ENCODE measurements around the gene CHPF2.

CHPF2 gene

DNA sequence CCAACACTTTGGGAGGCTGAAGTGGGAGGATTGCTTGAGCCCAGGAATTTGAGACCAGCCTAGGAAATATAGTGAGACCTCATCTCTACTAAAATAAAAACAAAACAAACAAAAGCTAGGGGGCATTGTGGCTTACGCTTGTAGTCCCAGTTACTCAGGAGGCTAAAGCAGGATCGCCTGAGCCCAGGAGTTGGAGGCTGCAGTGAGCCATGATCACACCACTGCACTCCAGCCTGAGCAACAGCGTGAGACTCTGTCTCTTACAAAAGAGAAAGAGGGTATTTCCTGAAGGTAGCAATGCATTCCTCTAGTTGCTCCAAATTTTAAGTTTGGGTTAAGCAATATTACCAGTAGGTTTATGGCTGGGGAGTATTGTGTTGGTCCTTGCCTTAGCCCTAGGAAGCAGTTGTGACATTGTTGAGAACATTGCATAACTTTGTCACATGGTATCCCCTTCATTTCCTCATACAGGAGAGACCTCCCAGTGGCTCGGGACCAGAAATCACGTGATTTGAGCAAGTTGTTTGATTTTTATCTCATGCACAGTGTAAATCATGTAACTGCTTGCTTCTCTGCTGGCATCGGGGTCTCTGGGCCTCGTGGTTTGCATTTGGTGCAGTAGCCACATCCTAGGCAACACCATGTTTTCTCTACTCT lies 39.5 kb downstream of the CHPF2 start:
- no peak for DNase-seq

DNA sequence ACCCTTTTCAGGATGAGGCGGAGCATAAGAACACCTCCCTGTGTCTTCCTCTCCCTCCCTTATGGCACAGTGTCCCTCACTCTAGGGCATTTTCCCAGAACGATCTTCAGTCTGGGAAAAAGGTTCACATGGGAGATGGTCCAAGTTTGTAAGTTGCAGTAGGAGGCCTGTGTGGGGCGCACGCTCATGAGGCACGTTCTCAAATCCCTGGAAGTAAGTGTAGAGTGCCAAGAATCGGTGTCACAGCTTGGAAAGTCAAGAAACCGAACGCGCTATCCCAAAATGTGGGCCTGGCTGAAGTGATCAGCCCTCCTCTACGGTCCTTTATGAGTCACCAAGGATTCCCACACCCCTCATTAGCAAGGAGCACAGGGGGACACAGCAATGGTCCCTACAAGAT lies 40.1 kb downstream of the CHPF2 start:
- no peak for DNase-seq

DNA sequence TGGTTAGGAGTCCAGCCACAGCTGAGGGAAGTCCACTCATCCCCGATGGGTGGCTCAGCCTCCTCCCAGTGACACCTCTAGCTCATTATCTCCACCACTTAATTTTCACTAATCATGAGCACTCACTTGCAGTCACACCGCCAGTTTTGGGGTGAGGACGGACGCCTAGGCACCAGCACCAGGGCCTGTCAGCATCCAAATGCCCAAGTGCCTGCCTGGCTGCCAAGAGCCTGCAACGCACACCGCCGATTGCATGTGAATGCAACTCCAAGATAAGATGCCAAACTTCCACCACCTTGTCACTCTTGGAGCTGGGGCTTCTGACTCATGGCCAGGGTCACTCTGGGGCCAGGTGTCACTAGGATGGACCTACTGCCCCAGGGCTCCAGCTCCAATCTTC lies 40.6 kb downstream of the CHPF2 start:
- no peak for DNase-seq

DNA sequence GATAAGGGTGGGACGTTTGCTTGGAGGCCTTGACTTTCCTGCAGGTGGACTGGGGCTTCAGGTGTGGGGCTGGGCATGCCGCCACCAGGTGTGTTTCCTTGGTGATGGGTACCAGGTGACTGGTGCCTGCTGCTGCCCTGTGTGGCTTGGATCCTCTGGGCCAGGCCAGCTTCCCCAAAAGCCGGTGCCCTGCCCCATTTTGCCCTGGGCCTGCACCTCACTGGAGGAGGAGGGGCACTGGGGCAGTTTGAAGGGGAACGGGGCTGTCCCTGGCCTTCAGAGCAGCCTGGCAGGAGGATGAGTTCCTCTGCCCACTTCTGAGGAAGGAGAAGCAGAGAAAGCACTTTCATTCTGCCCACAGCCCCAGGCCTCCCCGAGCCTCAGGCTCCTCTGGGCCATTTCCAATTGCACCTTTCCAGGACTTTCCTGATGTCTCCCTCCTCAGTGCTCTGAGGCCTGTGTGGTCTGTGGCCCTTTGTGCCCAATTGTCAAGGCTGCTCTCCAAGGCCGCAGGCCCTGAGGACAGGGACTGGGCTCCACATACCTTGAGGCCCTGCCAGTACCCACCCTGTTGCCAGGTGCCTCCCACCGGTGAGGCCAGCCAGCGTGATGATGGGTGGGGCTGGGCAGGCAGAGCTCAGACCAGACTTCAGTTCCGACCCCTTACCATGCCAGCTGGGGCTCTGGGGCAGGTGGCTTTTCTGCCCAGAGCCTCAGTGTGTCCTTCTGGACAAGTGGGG lies 41.5 kb downstream of the CHPF2 start:
- DNase-seq, result no peak

DNA sequence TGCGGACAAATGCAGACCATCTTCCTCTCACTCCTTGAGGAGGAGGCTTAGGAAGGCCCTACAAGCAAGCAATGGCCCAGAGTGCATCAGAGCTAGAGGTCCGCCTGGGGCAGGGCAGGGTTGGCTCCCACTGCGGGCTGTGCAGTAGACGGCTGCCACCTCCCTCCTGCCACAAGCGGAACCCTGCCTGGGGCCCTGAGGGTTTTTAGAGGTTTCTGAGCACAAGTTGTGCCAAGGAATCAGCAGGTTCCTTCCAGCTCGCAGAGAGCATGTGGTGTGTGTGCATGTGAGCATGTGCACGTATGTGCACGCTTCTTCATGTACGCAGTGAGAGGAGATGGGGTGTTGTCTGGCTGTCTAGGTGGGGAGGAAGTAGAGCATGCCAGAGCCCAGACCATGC lies 42.1 kb downstream of the CHPF2 start:
- DNase-seq, result no peak

DNA sequence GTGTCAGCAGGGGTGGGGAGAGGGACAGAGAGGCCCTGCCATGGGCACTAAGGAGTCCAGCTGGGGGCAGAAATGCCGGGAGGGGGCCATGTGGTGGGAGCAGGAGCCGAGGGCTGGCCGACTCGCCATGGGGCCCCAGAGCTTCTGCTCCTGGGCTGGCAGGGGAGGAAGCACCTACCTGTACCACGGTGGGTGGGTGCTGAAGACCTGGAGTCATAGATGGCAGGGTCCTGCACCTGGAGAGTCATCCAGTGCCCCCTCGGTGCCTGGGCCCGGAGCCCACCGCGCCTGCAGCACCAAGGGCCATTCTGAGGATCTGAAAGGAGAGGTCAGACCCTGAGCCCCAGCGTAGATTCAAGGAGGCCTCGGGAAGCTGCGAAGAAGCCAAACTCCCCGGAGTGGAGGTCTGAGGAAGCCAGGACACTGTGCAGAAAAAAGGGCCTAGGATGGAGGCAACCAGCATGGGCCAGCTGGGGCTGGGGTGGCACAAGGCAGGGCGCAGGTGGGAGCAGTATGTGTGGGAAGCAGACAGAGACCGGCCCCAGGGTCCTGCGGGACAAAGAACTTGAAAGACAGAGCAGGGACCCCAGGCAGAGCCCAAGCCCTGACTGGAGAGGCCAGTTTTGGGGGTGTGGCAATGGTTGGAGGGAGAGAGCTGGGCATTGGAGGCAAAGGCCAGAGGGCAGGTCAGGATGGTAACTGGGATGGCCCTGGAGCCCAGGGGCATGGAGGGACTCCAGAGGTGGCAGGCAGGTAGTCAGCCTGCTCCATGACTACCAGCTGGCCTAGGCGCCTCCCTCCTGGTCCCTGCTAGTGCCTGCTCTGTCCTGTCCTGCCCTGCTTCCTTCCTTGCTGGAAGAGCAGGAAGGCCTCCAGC lies 42.9 kb downstream of the CHPF2 start:
- DNase-seq, result no peak

DNA sequence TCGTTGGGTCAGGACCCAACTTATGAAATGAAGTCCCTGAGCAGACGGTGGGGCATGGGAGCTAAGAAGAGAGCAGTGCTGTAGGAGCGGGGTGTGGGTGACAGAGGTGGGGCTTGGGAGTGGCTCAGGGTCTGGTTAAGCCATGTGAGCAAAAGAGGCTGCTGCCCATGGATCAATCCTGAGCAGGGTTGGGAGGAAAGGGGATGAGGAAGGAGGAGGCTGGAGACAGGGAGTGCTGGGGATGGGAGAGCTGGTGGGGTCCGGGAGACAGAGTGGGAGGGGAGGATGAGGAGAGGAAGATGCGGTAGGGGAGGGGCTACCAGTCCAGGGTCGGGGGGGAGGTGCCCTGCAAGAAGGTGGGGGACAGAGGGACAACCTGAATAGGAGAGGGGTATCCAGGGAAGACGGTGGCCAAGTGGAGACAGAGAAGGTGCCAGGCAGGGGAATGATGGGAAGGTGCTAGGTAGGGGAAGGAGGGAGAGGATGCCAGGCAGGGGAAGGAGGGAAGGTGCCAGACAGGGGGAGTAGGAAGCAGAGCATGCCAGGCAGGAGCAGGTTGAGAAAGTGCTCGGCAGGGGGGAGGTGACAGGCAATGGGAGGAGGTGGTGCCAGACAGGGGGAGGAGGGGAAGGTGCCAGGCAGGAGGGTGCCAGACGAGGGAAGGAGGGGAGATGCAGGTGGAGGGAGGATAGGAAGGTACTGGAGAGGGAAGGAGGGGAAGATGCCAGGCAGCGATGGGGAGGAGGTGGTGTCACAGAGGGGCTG lies 43.7 kb downstream of the CHPF2 start:
- no peak for DNase-seq

DNA sequence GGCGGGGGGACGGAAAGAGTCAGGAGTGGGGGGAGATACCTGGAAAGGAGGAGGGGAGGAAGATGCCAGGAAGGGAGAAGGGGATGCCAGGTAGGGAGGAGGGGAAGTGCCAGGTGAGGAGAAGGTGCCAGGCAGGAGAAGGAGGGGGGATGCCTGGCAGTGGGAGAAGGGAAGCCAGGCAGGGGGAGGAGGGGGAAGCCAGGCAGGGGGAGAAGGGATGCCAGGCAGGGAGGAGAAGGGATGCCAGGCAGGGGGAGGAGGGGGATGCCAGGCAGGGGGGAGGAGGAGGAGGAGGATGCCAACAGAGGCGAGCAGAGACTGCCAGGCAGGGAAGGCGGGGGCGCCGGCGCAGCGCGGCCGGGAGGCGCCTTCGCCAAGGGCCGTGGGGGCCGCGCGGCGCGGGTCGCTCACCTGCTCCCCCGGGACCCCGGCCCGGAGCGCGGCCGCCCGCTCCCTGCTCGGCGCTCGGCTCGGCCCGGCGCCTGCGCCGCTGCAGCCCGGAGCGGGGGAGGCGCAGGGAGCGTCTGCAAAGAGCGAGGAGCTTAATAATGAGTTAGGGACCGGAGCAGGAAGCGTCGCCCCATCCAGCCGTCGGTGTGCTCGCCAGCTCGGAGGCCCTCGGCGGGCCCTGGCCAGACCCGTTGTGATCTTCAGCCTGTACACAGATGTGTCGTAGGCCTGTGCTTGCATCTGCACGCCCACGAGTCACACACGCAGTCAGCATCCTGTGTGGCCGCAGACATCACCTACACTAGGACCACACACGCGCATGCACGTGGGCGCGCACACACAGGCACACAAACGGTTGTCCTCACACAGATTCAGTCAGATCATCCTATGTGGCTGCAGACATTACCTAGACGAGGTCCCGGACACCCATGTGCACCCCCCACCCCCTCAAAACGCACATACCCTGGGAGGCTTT lies 44.6 kb downstream of the CHPF2 start:
- peak; percentile 70 for DNase-seq

DNA sequence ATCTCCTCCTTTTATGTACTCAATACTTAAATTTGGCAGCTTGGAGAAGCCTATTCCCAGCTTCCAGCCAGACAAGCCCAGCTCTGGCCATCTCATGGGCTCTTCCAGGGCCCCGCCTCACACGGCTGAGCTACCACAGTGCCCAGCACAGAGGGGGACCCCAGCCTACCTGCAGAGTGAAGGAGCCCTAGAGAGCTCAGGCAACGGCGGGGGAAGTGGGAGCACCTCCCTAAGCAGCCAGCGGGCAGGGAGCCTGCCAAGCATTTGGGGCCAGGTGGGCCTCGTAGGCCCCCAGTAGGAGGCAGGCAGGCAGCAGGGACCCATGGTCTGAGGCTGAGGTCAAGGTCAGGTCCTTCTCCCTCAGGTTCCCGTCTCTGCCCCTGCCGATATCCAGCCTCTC lies 45.3 kb downstream of the CHPF2 start:
- DNase-seq, result no peak

DNA sequence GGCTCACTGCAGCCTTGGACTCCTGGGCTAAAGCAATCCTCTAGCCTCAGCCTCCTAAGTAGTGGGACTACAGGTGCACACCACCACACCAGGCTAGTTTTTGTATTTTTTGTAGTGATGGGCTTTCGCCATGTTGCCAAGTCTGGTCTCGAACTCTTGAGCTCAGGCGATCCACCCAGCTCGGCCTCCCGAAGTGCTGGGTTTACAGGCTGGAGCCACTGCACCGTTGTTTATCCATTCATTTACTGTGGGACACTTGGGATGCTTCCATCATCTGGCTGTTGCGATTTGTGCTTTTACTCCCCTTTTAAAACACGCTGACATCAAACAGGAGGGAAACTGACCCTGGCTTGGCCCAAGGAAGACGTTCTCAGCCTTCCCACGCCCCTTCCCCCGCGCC lies 46.7 kb downstream of the CHPF2 start:
- DNase-seq, result no peak

DNA sequence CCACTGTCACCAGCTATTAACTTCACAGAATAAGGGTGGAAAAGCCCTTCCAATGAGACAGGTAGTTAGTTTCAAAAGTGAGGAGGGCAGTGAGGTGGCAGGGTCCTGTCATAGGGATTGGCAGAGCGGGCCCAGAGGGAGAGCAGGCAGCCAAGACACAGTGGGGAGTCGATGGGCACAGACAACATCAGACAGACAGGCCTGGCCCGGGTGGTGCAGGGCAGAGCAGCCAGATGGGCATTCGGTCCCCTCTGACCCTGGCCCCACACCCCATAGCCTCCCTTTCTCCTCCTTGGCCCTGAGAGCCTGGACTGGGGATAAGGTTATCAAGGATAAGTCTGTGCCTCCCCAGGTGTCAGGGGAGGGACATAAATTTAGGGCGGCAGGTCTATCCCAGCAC lies 47.6 kb downstream of the CHPF2 start:
- DNase-seq, result no peak

DNA sequence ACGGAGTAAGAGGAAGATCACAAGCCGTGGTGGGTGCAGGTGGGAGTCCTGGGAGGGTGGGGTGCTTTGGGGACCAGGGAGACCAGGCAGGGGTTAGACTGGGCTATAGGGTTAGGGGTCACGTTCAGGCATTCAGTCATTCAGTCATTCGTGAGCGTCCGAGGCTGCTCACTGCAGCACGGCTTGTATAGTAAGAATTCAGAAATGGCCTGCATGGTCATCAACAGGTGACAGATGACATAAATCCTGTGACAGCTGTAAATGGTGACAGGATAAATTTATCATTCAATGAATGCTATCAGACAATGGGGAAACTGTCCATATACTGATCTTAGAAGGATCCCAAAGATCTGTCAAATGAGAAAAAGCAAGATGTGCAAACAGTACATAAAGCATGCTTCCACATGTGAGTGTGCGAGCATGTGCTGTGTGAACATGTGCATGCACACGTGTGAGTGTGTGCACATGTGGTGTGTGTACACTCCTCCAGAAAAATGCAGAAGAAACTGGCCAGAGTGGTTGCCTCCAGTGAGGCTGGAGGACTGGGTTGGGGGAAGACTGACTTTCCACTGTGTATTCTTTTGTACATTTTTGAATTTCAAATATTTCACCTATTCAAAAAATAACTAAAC lies 48.2 kb downstream of the CHPF2 start:
- no peak for DNase-seq

DNA sequence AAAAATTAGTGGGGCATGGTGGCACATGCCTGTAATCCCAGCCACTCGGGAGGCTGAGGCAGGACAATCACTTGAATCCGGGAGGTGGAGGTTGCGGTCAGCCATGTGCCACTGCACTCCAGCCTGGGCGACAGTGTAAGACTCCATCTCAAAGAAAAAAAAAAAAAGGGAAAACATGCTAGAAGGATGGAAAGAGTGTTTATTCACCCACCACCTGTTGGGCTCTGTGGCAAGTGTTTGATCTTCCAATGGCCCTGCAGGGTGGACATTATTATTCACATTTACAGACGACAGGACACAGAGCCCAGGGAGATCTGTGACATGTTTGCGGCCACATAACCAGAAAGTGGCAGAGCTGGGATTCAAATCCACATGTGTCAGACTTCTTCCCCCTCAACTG lies 49.4 kb downstream of the CHPF2 start:
- no peak for DNase-seq

DNA sequence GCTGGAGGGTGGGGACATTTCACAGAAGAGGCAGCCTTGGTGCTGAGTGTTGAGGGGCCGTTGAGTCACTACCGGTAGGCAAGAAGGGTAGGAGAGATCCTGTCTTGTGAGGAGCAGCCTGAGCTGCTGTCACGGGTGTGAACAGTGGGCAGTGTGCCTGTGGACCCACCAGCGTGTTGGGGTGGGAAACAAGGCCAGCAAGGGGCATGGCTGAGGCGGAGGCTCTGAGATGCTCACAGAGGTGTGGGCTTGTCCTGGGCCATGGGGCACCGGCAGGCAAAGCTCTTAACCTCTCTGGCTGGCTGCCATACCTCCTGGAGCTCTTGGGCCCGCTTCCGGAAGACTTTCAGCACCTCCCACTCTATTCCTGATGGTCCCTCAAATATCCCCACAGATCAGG lies 49.8 kb downstream of the CHPF2 start:
- no peak for DNase-seq

DNA sequence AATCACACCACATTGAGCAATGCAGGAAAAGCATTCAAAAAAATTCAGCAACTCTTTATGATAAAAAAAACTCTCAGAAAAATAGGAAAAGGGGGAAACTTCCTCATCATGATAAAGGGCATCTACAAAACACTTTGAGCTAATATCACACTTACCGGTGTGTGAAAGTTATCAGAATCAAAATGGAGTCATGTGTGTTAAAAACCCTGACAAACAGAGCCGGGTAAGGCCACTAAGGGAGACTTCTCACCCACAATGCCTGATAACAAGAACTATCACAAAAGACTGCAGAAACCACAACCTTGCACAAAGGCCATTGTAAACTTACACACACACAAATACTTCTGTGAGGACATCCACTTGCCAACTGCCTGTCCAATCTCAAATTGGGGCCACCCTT lies 51.0 kb downstream of the CHPF2 start:
- DNase-seq, result no peak

DNA sequence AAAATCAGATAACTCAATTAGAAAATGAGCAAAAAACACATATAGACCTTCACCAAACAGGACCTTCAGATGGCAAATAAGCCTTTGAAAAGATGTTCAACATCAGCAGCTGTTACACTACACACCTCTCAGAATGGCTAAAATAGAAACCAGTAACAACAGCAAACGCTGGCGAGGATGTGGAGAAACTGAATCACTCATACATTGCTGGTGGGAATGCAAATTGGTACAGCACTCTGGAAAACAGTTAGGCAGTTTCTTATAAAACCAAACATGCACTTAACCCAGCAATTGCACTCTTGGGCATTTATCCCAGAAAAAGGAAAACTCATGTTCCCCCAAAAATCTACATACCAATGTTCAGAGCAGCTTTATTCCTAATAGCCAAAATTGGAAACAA lies 53.9 kb downstream of the CHPF2 start:
- no peak for DNase-seq
